Esophagus (tissue), 2 donors: ENCODE results near the gene SLC22A23. TPM values are rescaled to one million over a fixed set of nuclear protein-coding genes. Genes with fewer than 3 reads are reported as not detected.

Experiments
- H3K27ac ChIP-seq, 2 donors: one replicate each; pipeline ENCODE4 v1.5.1; 2013; ENCODE audit warnings: low read depth in 2 of 2, mild to moderate bottlenecking in 2 of 2, inconsistent platforms in 1 of 2, low read length in 1 of 2, moderate library complexity in 1 of 2
- H3K27me3 ChIP-seq, 2 donors: one replicate each; pipeline ENCODE4 v1.6.1; 2013; ENCODE audit warnings: low read length in 2 of 2, control low read depth in 1 of 2, mild to moderate bottlenecking in 1 of 2; ENCODE audit not compliant: insufficient read depth in 2 of 2, control insufficient read depth in 1 of 2
- H3K36me3 ChIP-seq, 2 donors: one replicate each; pipeline ENCODE4 v1.6.1; 2013; ENCODE audit warnings: low read length in 1 of 2; ENCODE audit not compliant: control insufficient read depth in 2 of 2, insufficient read depth in 2 of 2
- H3K4me1 ChIP-seq, 2 donors: one replicate each; pipeline ENCODE4 v1.6.1; 2013; ENCODE audit warnings: low read length in 1 of 2; ENCODE audit not compliant: control insufficient read depth in 2 of 2, insufficient read depth in 2 of 2
- H3K4me3 ChIP-seq, 2 donors: one replicate each; pipeline ENCODE4 v1.5.1; 2013; ENCODE audit warnings: low read length in 2 of 2, mild to moderate bottlenecking in 2 of 2, low read depth in 1 of 2, moderate library complexity in 1 of 2
- H3K9me3 ChIP-seq, 2 donors: one replicate each; pipeline ENCODE4 v1.6.1; 2013; ENCODE audit warnings: mild to moderate bottlenecking in 2 of 2, low read depth in 1 of 2, low read length in 1 of 2, moderate library complexity in 1 of 2; ENCODE audit not compliant: control insufficient read depth in 2 of 2, insufficient read depth in 1 of 2
- WGBS, 2 donors: extraction: QIAGEN DNeasy Blood & Tissue Kit; methylation state at CpG; one replicate each; pipeline ENCODE4 v1.1.7; 2013; 5-methylcytosine and 5-hydroxymethylcytosine counted together
- polyA plus RNA-seq, 2 donors: library from polyadenylated mRNA; stranded (reverse); fragments of 200-250 nt; gene quantifications; one replicate each; pipeline ENCODE4 v1.2.3, GENCODE V29; 2013
- donor health status: healthy with polysubstance abuse.
- donor health status: Bipolar disorder and iron deficiency.

SLC22A23 gene
- polyA plus RNA-seq, 2 donors = 12.5 to 15.4 TPM

- Histone ChIP-seq H3K27ac (no peak overlapping the region), H3K4me3 (no peak overlapping the region), H3K9me3 (no peaks in the 10 kb centered on the region), H3K4me1 (peaks cover 0 to 6% of the 10 kb centered on the region in 2 donors), H3K36me3 (no peaks in the 10 kb centered on the region), H3K27me3 (no peaks in the 10 kb centered on the region)
- 82 to 85% methylated on average over 7 of the region's 7 CpGs for WGBS, 2 donors
These were observed 37.7 kb upstream of the SLC22A23 start for GRCh38 chr6:3494391-3495100.

GRCh38 chr6:3490625-3490980 lies 33.8 kb upstream of the SLC22A23 start:
- H3K27ac ChIP-seq = no peak overlapping the region
- no peaks in the 10 kb centered on the region for H3K36me3 ChIP-seq
- WGBS, 2 donors = 94 to 99% methylated on average over 2 of the region's 2 CpGs

GRCh38 chr6:3489961-3490624 lies 33.2 kb upstream of the SLC22A23 start:
- no peaks in the 10 kb centered on the region for H3K4me1 ChIP-seq
- no peak overlapping the region for H3K4me3 ChIP-seq
- H3K27ac ChIP-seq = no peak overlapping the region
- H3K27me3 ChIP-seq = no peaks in the 10 kb centered on the region
- H3K36me3 ChIP-seq = no peaks in the 10 kb centered on the region
- no peaks in the 10 kb centered on the region for H3K9me3 ChIP-seq
- WGBS, 2 donors = 78 to 83% methylated on average over 12 of the region's 12 CpGs

More at GRCh38 chr6:3490625-3490980, 33.8 kb upstream of the SLC22A23 start:
- Histone ChIP-seq H3K9me3 (no peaks in the 10 kb centered on the region), H3K4me1 (no peaks in the 10 kb centered on the region), H3K4me3 (no peak overlapping the region), H3K27me3 (no peaks in the 10 kb centered on the region)

GRCh38 chr6:3489027-3489757 lies 32.3 kb upstream of the SLC22A23 start:
- WGBS, 2 donors = 77 to 81% methylated on average over 7 of the region's 7 CpGs
- Histone ChIP-seq H3K27me3 (no peaks in the 10 kb centered on the region), H3K27ac (no peak overlapping the region), H3K4me1 (no peaks in the 10 kb centered on the region), H3K9me3 (no peaks in the 10 kb centered on the region), H3K36me3 (no peaks in the 10 kb centered on the region), H3K4me3 (no peak overlapping the region)

- no peak overlapping the region for H3K4me3 ChIP-seq
- WGBS, 2 donors = 83 to 89% methylated on average over 11 of the region's 11 CpGs
- H3K36me3 ChIP-seq = no peaks in the 10 kb centered on the region
- H3K27me3 ChIP-seq = no peaks in the 10 kb centered on the region
- no peaks in the 10 kb centered on the region for H3K9me3 ChIP-seq
- no peaks in the 10 kb centered on the region for H3K4me1 ChIP-seq
- no peak overlapping the region for H3K27ac ChIP-seq
These were observed 28.1 kb upstream of the SLC22A23 start for GRCh38 chr6:3484946-3485345.

GRCh38 chr6:3484192-3484591 lies 27.3 kb upstream of the SLC22A23 start:
- Histone ChIP-seq H3K27me3 (no peaks in the 10 kb centered on the region), H3K4me1 (no peaks in the 10 kb centered on the region), H3K36me3 (no peaks in the 10 kb centered on the region), H3K9me3 (no peaks in the 10 kb centered on the region), H3K4me3 (no peak overlapping the region), H3K27ac (no peak overlapping the region)
- 84 to 93% methylated on average over 8 of the region's 8 CpGs for WGBS, 2 donors

GRCh38 chr6:3483675-3484074 lies 26.8 kb upstream of the SLC22A23 start:
- Histone ChIP-seq H3K27ac (no peak overlapping the region), H3K9me3 (no peaks in the 10 kb centered on the region), H3K4me3 (no peak overlapping the region), H3K36me3 (no peaks in the 10 kb centered on the region), H3K27me3 (no peaks in the 10 kb centered on the region), H3K4me1 (no peaks in the 10 kb centered on the region)
- 93 to 99% methylated on average over 2 of the region's 2 CpGs for WGBS, 2 donors

- Histone ChIP-seq H3K4me3 (no peak overlapping the region), H3K27ac (no peak overlapping the region), H3K9me3 (no peaks in the 10 kb centered on the region), H3K27me3 (no peaks in the 10 kb centered on the region), H3K4me1 (no peaks in the 10 kb centered on the region), H3K36me3 (no peaks in the 10 kb centered on the region)
- WGBS, 2 donors = 66 to 67% methylated on average over 4 of the region's 4 CpGs
These were observed 26.0 kb upstream of the SLC22A23 start for GRCh38 chr6:3482869-3483268.

- H3K9me3 ChIP-seq = no peaks in the 10 kb centered on the region
- H3K4me3 ChIP-seq = no peak overlapping the region
- no peaks in the 10 kb centered on the region for H3K27me3 ChIP-seq
- 82 to 91% methylated on average over 7 of the region's 7 CpGs for WGBS, 2 donors
- H3K4me1 ChIP-seq = no peaks in the 10 kb centered on the region
- no peak overlapping the region for H3K27ac ChIP-seq
- H3K36me3 ChIP-seq = no peaks in the 10 kb centered on the region
These were observed 24.8 kb upstream of the SLC22A23 start for GRCh38 chr6:3481640-3482039.
